ENCODE data around the gene DIS3. TPM values are rescaled to one million over a fixed set of nuclear protein-coding genes. Genes with fewer than 3 reads are reported as not detected.
"Not testable (repeated sequence)": the region's sequence is repeated elsewhere in the genome, so short reads cannot be mapped to it uniquely, and the experiment has no call there.

Gene DIS3
- total and polyA plus RNA-seq, 9 of the 15 experiments (the other 6 are each of a cell fraction or from before 2014, with no cell fraction given), result 6.0 to 48.9 (median 34.2) TPM

GRCh38 chr13:72784679-72785078 is 3.0 kb upstream of the DIS3 start:
- POLR2A ChIA-PET, result interaction anchor here (1.4 kb wide), 1 partner anchor 13 kb away, joined by 3 read pairs; no protein-coding TSS in a partner anchor
- CTCF ChIA-PET (ENCODE audit: low intra/inter-chr PET ratio); H3K27ac ChIP-seq (ENCODE audit: extremely low read depth, low read depth, low read length); H2AFZ ChIP-seq (ENCODE audit: low read depth, low read length); H3K9me1 ChIP-seq (ENCODE audit: control insufficient read depth, insufficient read depth, low read length); H3K4me3 ChIP-seq; H3K4me1 ChIP-seq (replicated peaks in 1 of 2; ENCODE audit: control insufficient read depth in 2 of 2, insufficient read depth in 2 of 2, low read length in 2 of 2); BruUV-seq (replicated peaks); H3K27me3 ChIP-seq (ENCODE audit: control insufficient read depth in 2 of 2, insufficient read depth in 2 of 2, low read length in 2 of 2); H3K9me3 ChIP-seq (replicated peaks; ENCODE audit: control insufficient read depth, insufficient read depth, low read depth, low read length); ATAC-seq; H4K20me1 ChIP-seq (replicated peaks; ENCODE audit: control insufficient read depth, insufficient read depth, low read length); H3K9ac ChIP-seq (ENCODE audit: insufficient read depth in 1 of 2, low read depth in 2 of 2, low read length in 2 of 2); DNase-seq (ENCODE audit: extremely low read depth in 1 of 4, low spot score in 3 of 4); intact Hi-C loops (cut with micrococcal nuclease); FAIRE-seq; in situ Hi-C loops (cut with MboI): not testable (repeated sequence)
- peaks cover 95% of the 10 kb centered on the region for H3K79me2 ChIP-seq (ENCODE audit: control insufficient read depth, insufficient read depth, low read length)
- TF ChIP-seq PRDM10 (IDR thresholded peaks at IDR 0.05; ENCODE audit: partially characterized antibody) (peak; percentile 93), FOXK2 (conservative IDR thresholded peaks at IDR 0.05 in 1 of 2, IDR thresholded peaks at IDR 0.05 in 1 of 2; ENCODE audit: low read depth in 2 of 2) (0 out of 4 replicates have a peak, but pooled peaks of 1 of the 2 experiments have one; percentile 28)
- WGBS (ENCODE audit: insufficient coverage, low coverage, missing lambda C conversion rate), result 56% methylated on average over 4 of the region's 4 CpGs
- peaks cover 36% of the 10 kb centered on the region for H3K36me3 ChIP-seq (ENCODE audit: control insufficient read depth, insufficient read depth, low read length)
- 0 out of 2 replicates have a peak overlapping the region, but pooled peaks have one; percentile 18 for H3K4me2 ChIP-seq (ENCODE audit: insufficient read depth, low read length)
